GOT3 (cell line): Measurements from ENCODE around the gene RNF157.

ENCODE experiments used
- DNase-seq: peaks from one replicate; lab custom pipeline; 2025; ENCODE audit warnings: mixed read lengths; lab: John Stamatoyannopoulos, UW

The RNF157 gene

GRCh38 chr17:76240461-76241203, at the start of gene RNF157:
Gene RNF157, minus strand, starts transcription at chr17:76240493. Its CDS starts 253 bp downstream, at chr17:76240240.
- no peak for DNase-seq

DNA sequence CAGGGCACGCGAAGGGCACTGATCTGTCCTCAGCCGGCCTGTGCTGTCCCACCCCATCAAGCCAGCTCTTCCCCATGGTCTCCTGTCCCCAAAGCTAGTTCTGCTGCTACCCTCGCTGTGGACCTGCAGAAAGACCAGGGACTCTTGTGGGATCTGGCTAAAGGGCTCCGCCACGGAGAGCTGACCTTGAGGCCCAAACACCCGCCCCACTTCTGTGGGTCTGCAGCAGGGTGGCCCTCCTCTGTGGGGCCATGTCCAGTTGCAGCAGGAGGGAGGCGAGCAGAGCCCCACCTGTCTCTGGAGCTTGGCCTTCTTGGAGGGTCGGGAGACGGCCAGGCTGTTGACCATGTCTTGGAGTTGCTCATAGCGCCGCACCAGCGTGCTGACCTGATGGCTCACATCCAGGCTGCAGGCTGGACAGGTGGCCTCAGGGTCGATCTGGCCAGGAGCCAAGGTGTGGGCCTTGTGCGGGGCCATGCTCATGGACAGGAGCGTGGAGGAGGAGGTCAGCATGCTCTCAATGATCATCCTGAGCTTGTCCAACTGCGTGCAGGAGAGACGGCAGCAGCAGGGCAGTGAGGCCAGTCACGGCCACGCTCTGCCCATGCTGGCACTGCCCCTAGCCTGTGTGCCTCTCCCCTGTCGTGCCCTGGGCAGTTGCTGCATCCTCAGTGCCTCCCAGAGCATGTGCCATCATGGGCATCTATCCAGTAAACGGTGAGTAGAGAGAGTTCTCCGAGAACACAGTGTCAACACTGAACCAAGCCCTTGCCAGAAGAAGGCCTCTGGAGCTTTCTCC, 41.5 kb upstream of the RNF157 start:
- no peak for DNase-seq

- no peak for DNase-seq
These were observed 40.4 kb upstream of the RNF157 start for GRCh38 chr17:76280650-76281049.

DNA sequence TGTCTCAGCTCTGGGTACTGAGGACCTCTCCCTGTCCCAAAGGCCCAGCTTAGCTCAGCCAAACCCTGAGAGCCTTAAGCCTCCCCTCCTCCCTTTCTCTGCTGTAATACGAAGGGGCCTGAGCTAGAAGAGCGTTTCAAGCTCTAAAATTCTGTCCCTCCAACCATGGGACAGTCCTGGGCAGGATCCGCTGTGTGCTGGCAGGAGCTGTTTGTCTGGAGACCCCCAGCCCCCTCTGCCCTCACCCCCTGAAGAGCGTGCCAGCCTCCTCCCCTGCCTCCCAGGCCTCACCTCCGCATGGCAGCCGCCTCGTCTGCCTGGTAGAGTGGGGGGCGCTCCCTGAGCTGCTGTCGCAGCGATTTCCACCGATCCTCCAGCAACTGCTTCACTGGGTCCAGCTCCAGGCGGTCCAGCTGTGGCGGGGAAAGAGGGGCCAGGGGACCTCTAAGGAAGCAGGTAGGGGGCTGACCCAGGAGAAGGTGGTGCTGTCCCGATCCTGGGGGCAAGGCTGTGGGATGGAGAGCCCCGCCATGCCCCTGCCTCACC, 39.5 kb upstream of the RNF157 start:
- no peak for DNase-seq

DNA sequence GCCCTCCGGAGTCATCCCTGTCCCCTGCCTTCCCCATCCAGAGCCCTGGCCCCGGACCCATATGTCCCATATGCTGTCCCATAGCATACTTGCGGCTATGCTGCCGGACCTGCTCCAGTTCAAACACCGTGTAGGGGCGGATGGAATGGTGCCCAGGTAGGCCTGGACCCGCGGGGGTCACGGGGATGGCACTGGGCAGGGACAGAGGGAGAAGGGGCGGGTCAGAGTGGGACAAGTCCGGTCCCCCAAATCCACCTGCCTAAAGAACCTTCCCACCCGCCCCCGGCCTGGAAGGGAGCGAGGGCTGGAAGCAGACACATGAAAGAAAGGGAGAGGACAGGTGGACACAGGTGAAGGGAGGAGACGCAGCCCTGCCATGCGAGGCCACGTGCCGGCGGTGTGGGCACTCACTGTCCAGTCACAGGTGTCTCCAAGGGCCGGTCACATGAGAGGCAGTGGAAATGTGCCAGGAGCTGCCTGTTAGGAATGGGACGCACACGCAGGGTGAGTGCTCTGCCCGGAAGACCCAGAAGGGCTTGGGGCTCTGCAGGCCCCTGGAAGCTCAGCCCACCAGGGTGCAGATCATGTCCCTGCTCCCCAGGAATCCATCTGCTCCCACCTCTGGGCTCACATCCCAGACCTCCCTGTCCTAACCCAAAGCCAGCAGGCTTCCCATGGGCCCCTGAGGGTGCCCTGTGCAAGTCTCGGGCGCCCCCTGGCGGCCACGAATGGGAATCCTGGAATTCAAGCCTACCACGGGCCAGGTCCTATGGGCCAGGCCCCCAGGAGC, 38.9 kb upstream of the RNF157 start:
- peak; percentile 50 for DNase-seq

GRCh38 chr17:76278268-76278908, 38.1 kb upstream of the RNF157 start:
- no peak for DNase-seq

DNA sequence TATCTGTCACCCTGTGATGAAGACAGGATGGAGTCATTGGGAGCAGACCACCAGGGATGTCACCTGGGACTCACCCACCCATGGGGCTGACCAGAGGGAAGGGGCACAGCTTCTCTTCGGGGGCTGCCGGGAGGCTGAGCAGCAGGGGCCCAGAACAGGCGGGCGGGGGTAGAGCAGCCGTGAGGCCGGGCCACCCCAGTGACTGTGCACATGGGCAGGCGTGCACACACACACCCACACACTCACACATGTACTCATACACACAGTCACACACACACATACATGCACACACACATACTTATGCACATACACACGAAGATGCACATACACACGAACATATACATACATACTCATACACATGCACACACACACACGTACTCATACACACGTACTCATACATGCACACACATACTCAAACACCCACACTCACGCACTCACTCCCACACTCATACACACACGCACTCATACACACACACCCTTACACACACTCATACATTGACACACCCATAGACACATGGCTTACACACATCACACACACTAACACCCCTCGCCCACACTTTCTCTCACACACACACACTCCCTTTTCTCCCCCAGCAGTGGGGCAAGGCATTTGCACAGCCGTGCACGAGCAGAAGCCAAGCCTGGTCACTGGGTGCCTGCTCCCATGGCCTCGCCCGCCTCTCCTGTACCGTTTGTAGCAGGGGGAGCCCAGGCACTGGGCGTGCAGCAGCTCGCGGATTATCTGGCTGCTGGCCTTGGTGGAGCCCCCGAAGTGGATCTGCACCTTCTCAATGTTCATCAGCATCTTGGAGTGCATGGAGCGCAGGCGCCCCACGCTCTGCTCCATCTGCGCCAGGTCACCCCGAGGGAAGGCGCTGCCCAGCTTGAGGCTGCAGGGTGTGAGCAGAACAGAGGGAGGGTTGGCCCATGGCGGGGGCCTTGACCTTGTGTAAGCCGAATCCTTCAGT, 37.3 kb upstream of the RNF157 start:
- DNase-seq = no peak

DNA sequence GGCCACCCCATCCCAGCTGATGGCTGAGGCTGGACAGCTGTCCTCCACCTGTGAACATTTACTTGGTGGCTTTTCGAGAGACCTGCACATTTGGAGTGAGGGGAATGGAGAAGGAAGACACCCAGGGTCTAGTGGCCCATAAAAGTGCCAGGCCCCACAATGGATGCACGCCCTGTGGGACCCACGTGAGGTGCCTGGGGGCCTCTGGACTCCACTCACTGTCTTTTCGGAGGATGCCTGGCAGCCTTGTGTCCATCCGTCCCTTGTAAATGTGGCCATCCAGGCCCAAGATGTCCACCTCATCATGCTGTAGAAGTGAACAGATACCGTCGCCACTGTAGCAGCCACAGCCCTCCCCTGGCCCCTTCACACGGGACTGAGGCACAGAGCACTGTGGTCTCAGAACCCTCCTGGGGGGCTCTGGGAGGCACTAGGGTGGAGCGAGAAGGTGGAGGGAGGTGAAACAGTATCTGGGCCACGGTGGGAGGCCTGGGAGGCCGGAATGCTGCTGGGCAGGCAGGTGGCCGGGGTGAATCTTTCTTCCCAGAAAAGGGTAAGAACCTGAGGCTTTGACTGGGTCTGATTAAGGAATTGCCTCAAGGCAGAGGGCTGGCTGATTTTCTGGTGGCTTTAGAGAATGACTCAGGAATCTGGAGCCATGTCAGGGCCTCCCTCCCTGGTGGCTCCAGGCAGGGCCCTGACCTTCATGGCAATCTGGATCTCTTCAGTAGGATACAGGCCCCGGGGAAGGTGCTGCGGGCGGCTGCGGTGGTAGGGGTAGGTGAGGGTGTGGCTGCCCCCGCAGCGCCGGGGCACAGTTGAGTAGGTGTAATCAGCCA, 36.4 kb upstream of the RNF157 start:
- no peak for DNase-seq

DNA sequence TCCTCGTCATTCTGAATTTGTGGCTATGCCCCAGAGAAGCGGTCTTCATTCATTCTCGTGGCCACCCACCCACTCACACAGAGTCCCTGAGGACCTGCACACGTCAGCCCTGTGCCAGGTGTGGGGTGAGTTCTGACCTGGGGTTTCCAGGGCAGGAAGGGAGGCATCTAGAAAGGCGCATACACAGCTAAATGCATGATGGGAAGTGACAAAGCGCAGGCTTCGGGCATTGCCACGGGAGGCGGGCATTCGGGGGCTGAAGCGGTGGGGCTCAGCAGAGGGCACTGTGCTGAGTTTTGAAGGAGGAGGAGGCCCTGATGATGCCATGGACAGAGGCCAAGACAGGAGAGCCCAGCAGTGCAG, 35.8 kb upstream of the RNF157 start:
- no peak for DNase-seq

DNA sequence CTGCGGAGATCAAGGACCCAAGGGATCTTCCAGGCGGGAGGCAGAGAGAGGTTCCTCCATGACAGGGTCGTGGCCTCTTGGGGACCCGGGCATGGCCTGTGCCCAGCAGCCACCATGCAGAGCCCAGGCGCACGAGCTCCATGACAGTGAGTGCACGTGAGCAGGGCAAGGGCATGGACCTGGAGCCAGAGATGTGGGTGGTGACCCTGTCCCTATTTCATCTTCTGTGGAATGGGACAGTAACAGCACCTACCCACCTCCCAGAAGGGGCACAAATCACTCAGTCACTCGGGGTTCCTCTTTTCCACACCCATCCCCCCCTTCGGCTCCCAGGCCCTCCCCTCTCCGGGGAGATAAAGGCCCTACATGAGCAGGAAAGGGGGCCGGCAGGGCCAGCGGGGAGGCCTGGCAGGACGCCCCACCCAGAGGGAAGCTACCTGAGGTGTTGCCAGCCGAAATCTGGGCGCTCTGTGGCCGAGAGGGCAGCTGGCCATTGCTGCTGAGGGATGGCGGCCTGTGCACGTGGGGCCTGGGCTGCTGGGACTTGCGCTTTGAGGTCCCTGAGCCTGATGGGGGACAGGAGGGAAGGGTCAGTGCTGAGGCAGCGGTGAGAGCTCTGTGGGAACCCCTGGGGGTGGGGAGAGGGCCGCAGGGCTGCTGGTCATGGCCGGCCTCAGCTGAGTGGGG, 35.2 kb upstream of the RNF157 start:
- no peak for DNase-seq

DNA sequence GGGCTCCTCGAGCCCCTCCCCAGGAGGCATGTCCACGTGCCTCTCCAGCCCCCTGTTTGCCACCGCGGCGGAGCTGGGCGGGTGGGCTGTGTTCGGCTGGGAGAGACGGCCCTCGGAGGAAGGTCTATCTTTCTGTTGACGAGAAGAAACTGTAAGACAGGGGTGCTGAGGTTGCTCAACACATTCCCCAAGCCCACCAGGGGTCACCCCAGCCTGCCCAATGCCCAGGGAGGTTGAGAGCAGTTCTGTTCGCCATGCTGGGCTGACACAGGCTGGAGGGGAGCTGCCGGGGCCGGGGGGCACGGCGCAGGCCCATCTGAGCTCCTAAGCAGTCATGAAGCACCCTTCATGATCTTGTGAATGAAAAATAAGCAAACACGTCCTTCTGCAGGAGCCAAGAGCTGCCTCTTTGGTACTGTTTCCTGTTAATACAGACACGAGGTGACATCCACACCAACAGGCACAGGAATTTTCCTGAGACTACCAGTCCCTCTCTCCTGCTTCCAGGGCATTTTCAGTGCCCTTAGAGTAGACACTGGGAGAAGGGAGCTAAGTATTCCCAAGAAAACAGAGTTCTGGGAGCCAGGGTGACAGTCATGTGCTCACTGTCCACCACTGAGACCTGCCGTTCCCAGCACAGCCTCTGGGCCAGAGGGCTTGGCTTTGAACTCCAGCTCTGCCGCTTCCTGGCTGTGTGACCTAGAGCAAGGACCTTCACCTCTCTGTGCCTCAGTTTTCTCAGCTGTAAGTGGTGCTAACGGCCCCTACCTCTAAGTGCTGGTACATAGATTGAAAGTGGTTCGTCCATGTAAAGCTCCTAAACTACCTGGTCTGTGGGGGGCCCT, 34.0 kb upstream of the RNF157 start:
- no peak for DNase-seq

- DNase-seq = no peak
These were observed 33.3 kb upstream of the RNF157 start for GRCh38 chr17:76273445-76274111.

DNA sequence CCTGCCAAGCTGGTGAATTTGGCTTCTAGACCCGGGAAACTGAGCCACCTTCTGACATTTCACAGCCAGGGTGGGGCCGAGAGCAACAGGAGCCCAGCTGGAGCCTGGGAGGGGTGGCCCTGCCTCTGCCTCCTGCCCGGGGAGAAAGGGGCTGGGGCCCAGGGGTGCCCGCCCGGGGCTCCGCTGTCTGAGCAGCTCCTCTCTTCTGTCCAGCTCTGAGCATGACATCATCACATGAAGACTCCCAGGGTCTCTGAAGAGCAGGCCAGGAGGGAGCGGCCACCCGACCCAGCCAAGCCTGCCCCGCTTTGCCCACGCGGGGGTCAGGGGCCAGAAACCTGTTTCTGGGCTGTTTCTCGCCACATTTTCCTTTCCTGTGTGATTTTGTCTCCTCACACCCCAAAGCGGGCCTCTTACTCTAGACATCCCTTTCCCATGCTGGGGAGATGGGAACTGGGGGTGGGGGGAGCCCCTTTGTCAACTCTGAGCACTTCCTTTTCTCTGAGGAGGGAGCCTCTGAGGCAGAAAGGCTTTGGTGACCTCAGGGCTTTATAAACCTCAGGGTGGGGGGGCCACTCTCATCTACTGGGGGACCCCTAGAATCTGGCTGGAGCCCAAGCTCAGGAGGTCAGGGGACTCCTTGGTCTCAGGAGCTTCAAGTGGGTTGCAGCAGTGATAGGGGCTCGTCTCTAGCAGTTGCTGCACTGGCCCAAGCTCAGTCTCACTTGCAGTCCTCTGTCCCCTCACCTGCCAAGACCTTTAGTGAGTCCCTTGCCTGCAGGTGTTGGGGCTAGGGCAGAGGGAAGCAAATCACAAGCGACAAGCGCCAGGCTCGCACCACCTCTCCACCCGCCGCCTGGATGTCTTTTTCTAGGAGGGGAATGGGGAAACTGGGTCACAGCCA, 32.5 kb upstream of the RNF157 start:
- no peak for DNase-seq

- DNase-seq = no peak
These were observed 31.6 kb upstream of the RNF157 start for GRCh38 chr17:76271669-76272540.
